Ramos (cell line): ENCODE measurements around the gene RNF215.
"Not testable (repeated sequence)": the region's sequence is repeated elsewhere in the genome, so short reads cannot be mapped to it uniquely, and the experiment has no call there.

Source experiments
- in situ Hi-C: fragments of 300-500 bp; cut with MboI; formaldehyde crosslinking; loops from one replicate; pipeline ENCODE4 v1.14.3; 2022; ENCODE audit warnings: low sequenced_read_pairs; ENCODE audit not compliant: unreplicated experiment

Gene RNF215

GRCh38 chr22:30421695-30422480, 34.7 kb upstream of the RNF215 start:
- in situ Hi-C loops: no loop called here

- in situ Hi-C loops: no loop called here
Observed at GRCh38 chr22:30420347-30421125, 33.3 kb upstream of the RNF215 start.

- in situ Hi-C loops: no loop called here
Observed at GRCh38 chr22:30416837-30417236, 29.6 kb upstream of the RNF215 start.

- in situ Hi-C loops: no loop called here
Observed at GRCh38 chr22:30416403-30416802, 29.2 kb upstream of the RNF215 start.

- in situ Hi-C loops: no loop called here
Observed at GRCh38 chr22:30414525-30415047, 27.4 kb upstream of the RNF215 start.

- in situ Hi-C loops: no loop called here
Observed at GRCh38 chr22:30413745-30414524, 26.7 kb upstream of the RNF215 start.

- in situ Hi-C loops: no loop called here
Observed at GRCh38 chr22:30413001-30413400, 25.8 kb upstream of the RNF215 start.

- in situ Hi-C loops: no loop called here
Observed at GRCh38 chr22:30411780-30412179, 24.6 kb upstream of the RNF215 start.

GRCh38 chr22:30408388-30409102, 21.3 kb upstream of the RNF215 start:
- in situ Hi-C loops: no loop called here

GRCh38 chr22:30406400-30406799, 19.2 kb upstream of the RNF215 start:
- in situ Hi-C loops: no loop called here

- in situ Hi-C loops: no loop called here
Observed at GRCh38 chr22:30405731-30406130, 18.5 kb upstream of the RNF215 start.

- in situ Hi-C loops: no loop called here
Observed at GRCh38 chr22:30404307-30404706, 17.1 kb upstream of the RNF215 start.

GRCh38 chr22:30402766-30403104, 15.5 kb upstream of the RNF215 start:
- in situ Hi-C loops: not testable (repeated sequence)

GRCh38 chr22:30402028-30402765, 15.0 kb upstream of the RNF215 start:
- in situ Hi-C loops: no loop called here

- in situ Hi-C loops: not testable (repeated sequence)
Observed at GRCh38 chr22:30401024-30401423, 13.8 kb upstream of the RNF215 start.

- in situ Hi-C loops: no loop called here
Observed at GRCh38 chr22:30400159-30400558, 12.9 kb upstream of the RNF215 start.

- in situ Hi-C loops: no loop called here
Observed at GRCh38 chr22:30399718-30400117, 12.5 kb upstream of the RNF215 start.

GRCh38 chr22:30398685-30399680, 11.8 kb upstream of the RNF215 start:
- in situ Hi-C loops: no loop called here
